Activated CD4-positive, CD25-positive, alpha-beta regulatory T cell treated with anti-CD3 and anti-CD28 coated beads, Interleukin-2, amount 50 U/mL, for 16 hours (primary cell): ENCODE data around the gene GAGE12J.
"Not testable (repeated sequence)": the region's sequence is repeated elsewhere in the genome, so short reads cannot be mapped to it uniquely, and the experiment has no call there.

ENCODE experiments used
- DNase-seq: peaks from one replicate; pipeline ENCODE4 v3.0.0-alpha.2; 2020; ENCODE audit warnings: low read depth, low spot score

GAGE12J gene

GRCh38 chrX:49310371-49310770, 11.5 kb upstream of the GAGE12J start:
- DNase-seq = no peak

DNA sequence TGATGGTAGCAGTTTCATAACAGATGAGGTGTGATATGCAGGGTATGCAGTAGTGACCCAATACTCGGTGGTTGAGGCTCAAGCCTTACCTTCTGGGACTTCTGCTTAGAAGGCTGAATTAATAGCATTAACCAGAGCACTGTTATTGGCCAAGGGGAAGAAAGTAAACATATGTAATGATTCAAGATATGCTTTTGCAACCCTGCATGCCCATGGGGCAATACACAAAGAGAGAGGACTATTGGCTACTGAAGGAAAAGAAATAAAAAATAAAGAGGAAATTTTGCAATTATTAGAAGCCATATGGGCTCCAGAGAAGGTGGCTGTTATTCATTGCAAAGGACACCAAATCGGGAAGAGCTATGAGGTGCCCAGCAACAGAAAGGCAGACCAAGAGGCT, 9.7 kb upstream of the GAGE12J start:
- DNase-seq = no peak

DNA sequence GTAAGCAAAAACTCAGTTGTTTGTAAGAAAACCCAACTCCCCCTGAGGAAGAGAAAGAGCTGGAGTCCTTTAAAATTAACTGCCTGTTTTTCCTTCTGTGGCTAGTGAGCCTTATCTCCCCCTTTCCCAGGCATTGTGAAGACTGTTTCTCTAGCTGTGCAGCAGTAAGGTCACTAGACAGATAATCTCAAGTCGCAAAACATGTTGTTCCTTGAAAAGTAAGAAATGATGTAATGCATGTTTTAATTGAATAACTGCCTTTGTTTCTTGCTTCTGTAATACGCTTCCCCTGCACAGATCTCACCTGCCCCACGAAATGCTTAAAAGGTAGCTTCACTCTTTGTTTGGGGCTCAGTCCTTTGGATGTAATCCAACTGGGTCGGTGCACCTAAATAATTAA, 5.8 kb upstream of the GAGE12J start:
- no peak for DNase-seq

DNA sequence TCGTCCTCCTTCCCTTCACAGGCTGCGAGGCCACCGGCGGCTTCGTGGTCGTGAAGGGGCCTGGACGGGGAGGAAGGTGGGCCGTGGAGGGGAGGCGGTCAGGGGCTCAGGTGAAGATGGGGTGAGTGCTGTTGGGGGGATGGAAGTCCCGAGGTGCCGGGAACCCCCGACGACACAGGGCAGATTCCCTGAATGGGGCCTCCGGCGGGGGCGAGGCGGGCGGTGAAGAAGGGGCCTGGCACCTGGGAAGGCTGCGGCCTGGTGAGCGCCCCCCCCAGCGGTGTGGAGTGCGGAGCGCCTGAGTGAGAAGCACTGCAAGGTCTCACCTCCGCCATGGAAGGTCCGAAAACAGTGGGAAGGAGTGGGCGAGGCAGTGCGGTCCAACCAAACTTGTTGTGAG, 429 bp downstream of the GAGE12J start:
- not testable (repeated sequence) for DNase-seq

GRCh38 chrX:49323735-49324134, 1.9 kb downstream of the GAGE12J start:
- not testable (repeated sequence) for DNase-seq

DNA sequence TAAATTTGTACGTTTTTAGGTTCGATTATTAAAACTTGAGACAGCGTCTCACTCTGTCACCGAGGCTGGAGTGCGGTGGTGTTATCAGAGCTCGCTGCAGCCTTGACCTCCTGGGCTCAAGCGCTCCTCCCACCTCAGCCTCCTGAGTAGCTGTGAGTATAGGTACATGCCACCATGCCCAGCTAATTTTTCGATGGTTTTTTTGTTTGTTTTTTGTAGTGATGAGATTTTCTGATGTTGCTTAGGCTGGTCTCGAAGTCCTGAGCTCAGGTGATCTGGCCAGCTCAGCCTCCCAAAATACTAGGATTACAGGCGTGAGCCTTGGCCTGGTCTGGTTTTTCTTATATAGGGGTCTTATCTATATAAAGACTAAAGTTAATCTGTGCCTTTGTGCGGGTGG, 8.6 kb downstream of the GAGE12J start:
- not testable (repeated sequence) for DNase-seq

DNA sequence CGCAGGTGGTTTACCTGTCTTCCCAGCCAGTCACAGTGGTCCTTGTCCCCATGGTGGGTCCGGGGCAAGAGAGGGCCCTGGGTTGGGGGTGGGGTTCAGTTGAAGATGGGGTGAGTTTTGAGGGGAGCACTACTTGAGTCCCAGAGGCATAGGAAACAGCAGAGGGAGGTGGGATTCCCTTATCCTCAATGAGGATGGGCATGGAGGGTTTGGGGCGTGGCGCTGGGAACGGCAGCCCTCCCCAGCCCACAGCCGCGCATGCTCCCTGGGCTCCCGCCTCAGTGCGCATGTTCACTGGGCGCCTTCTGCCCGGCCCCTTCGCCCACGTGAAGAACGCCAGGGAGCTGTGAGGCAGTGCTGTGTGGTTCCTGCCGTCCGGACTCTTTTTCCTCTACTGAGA, 9.4 kb downstream of the GAGE12J start, which contains the start of gene GAGE13:
Gene GAGE13, plus strand, starts transcription at position 301 of the 400 bp plus-strand sequence. CDS start 1,156 bp downstream, outside the sequence.
- not testable (repeated sequence) for DNase-seq

- not testable (repeated sequence) for DNase-seq
These were observed 10.0 kb downstream of the GAGE12J start for GRCh38 chrX:49331841-49332240.

- DNase-seq = not testable (repeated sequence)
These were observed 19.6 kb downstream of the GAGE12J start for GRCh38 chrX:49341449-49341848.

GRCh38 chrX:49344496-49345175, 22.8 kb downstream of the GAGE12J start:
- not testable (repeated sequence) for DNase-seq

GRCh38 chrX:49345402-49345801, 23.6 kb downstream of the GAGE12J start:
- not testable (repeated sequence) for DNase-seq

DNA sequence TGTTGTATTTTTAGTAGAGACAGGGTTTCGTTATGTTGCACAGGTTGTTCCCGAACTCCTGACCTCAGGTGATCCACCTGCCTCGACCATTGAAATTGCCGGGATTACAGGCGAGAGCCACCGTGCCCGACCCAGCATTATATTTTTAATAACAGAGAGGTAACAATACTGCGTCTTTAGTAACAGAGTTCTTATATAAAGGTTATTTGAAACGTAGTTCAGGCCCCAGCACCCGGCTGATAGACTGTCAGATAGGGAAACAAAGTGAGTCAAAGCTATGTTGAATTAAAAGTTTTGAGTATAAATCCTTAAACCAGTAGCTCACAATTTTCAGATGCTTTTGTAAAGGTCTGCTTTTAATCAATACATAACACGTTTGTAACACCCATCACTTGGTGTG, 24.3 kb downstream of the GAGE12J start:
- DNase-seq = not testable (repeated sequence)
